Activated gamma-delta T cell treated with Interleukin-2 at 50 U/mL for 16 hours (primary cell): ENCODE data around the gene MTFR2.

Experiments
- DNase-seq: peaks from one replicate; pipeline ENCODE4 v3.0.0-alpha.2; 2020

Gene MTFR2

DNA sequence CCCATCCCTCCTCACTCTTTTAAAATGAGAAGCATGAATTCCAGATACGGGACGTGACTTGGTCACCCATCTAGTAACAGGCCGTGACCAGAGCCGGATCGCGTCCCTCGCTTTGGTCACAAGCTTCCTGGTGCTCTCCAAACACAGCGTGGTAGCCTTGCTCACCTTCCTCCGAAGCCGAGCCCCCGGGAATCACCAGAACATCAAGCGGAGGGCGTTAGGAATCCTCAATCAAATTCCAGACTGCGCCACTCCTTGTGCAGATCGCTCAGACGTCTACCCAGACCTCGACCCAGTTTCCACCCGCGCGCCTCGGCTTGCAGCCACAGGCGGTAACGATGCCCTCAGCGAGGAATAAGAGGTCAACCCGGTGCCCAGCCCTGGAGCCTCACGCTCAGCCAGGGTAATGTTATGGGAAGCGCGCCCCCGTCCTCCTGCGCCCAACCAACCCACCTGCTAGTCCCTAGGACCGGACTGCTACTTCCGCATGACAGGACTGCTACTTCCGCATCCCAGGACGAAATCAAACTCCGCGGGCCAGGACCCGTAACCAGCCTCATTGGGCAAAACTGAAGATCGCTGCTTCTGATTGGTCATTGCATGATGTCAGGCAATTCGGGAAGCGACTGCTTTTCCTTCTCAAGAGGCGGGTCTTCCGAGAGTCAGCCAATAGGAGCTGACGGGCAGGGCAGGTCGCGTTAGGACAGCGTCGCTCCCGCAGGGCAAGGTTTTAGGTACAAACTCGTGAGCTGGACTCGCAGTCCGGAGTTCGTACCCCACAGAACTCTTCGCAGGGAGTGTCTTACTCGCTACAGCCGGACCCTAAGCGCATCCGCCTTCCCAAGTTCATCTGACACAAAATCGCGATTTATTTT lies at the start of gene MTFR2:
Gene MTFR2, minus strand, starts transcription at position 501 of the 875 bp plus-strand sequence. CDS start 1,212 bp downstream, outside the sequence.
- DNase-seq: peak; percentile 91

DNA sequence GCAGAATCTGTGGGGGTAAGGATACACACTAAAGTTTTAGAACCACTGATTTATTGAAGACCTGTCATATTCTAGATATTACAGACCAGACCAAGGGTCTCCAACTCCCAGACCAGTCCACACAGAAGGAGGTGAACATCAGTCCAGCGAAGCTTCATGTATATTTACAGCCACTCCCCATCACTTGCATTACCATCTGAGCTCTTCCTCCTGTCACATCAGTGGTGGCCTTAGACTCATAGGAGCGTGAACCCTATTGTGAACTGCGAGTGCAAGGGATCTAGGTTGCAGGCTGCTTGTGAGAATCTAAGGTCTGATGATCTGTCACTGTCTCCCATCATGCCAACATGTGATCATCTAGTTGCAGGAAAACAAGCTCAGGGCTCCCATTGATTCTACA lies 44.5 kb upstream of the MTFR2 start:
- no peak for DNase-seq

DNA sequence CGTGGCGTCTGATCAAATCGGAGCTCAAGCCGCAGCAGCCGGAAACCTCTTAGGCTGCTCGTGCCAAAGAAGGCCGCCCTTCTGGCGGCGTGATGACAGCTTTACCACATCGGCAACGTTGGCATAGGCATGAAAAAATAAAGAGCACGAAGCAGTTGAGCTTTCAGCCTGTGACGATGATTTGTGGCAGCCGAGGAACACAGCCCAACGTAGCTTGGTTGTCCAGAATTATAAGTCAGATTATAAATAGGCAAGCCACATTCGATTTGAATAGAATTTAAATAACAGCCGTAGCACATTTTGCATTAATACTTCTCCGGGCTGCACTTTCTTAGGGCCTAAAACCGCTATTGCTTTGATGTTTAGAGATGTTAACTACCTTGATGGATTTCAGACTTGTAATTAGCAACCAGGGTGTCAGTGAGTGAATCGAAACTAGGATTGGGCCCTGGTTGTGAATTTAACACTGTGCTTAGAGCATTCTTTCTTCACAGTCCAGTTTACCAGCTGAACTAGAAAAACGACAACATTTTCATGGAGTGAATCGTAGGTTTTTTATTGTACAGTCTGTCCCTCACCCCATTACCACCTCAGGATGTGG lies 40.4 kb upstream of the MTFR2 start:
- peak; percentile 82 for DNase-seq

DNA sequence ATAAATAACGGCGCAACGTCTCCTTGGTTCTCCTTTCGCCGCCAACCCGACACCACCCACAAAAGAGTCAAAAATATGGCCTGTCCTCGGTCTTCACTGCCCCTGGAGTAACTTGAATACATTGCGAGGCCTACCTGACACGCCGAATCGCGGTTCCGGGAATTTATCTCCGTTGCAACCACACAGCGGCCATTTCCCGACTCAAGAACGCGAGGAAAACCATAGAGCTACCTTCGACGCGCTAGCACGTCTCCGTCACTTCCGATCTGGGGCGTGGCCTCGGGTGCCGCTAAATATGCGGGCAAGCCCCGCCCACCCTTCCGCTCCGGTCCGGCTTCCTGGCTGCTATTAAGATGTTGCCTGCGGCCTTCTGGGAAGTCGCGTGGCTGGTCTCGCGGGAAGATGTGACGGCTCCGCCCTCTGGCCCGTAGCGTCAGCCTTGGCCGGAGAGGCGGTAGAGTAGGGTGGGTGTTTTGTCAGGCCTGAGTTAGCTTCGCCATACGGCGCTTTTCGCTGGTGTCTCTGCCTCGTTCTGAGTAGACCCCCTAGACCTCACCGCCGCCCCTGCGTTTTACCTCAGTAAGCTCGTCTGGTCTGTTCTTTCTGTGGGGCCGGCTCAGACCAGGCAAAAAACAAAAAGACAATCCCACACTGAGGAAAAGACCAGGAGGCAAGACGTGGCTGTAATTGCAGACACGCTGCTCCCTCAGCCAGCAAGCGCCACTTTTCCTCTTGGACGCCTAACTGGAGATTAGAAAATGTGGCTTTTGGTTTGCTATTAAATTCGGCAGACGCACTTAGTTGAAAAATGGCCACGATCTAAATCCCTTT lies 39.7 kb upstream of the MTFR2 start, which contains the start of gene BCLAF1:
Gene BCLAF1, minus strand, starts transcription at position 268 of the 831 bp plus-strand sequence. CDS start 9,980 bp downstream, outside the sequence.
- DNase-seq: peak; percentile 99

DNA sequence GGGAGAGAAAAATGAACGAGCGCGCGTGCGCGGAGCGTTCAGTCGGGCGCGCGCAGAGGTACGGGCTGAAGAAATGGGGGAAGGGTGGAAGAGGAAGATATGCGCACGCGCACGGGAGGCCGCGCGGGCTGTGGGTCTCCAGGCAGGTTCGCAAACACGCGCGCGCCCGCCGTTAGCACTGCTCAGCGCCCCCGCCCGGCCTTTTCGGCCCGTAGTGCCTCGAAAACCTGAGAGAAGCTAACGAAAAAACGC lies 39.1 kb upstream of the MTFR2 start:
- peak; percentile 91 for DNase-seq

DNA sequence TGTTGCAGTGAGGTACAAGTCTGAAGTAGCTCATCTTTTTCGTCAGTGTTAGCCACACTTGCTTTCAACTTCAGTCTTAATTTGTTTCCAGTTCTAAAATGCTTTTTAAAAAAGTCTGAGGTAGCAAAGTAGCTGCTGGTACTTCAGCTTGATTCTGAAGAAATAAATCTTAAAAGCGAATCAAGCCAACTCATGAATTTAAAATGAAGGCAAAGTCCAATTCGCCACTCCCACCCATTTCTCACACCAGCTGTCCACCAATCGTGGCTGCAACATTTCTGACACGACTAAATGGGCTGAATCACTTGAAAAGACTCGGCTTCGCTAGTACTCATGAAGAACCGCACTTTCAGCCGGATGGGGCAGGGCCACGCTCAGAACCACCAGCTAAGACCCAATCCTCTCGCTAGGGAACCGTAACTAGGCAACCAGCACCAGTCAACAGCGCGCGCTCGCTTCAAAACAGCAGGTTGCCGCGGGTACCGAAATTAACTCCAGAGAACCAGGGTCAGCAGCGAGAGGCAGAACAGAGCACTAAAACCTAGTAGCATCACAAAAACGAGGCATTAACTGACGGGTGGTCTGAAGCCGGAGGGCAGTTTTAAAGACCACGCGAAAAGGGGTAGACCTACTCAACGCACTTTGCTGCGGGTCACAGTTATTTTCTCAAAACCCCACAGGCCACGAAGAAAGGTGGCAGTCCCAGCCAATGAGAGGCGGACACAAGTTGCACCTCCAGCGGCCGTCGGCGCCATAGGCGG lies 38.6 kb upstream of the MTFR2 start:
- peak; percentile 87 for DNase-seq

DNA sequence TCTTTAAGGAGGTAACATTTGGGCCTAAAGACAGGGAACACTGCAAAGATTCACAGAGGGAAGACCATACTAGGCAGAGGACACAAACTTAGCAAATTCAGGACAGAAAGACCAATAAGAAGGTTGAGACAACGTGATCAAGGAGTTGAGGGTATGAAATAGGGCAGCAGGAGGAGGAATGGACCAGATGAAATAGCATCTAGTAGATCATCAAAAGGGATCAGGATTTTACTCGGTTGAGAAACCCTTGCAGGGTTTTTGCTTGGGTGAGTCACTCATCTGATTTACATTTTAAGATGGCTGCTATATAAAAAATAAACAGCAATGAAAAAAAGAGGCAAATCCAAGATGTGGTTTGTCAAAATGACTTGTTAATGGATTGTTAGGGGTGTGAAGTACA lies 34.8 kb upstream of the MTFR2 start:
- DNase-seq: no peak

DNA sequence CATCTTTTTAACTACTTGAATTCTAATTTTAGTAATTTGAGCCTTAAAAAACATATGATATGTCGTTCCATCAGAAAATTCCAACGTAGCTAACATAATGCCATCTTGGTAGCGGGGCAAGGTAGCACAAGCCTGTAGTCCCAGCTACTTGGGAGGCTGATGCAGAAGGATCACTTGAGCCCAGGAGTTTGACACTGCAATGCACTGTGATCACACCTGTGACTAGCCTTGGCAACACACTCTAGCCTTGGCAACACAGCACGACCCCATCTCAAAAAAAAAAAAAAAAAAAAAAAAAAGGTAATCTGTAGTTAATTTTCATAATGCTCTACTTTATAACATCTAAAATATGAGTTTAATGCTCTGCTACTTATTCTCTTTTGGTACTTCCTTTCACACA lies 32.8 kb upstream of the MTFR2 start:
- no peak for DNase-seq

DNA sequence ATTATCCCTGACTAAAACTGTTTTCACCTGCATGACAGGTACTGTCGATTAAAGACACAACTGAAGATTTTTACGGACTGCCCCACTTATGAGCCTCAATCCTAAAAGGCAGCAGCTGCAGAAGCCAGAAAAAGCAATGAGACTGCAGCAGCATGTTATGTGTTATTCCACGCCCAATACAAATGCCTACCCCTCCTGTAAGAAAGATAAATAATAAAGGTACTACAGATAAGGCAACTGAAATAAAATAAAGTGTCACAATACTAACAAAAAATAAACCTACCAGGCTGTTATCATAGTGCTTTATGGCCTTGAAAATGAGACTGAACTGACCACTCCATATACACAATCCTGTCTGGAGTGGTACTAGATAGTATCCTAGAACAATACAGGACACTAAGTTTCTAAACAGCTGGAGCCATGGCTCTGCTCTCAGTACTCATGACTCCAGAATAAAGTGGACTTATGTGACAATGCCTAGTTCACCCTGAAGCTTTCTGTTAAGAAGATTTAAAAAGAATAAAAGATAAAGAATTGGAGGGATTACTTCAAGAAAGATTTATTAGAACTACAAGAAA lies 30.0 kb upstream of the MTFR2 start:
- no peak for DNase-seq

DNA sequence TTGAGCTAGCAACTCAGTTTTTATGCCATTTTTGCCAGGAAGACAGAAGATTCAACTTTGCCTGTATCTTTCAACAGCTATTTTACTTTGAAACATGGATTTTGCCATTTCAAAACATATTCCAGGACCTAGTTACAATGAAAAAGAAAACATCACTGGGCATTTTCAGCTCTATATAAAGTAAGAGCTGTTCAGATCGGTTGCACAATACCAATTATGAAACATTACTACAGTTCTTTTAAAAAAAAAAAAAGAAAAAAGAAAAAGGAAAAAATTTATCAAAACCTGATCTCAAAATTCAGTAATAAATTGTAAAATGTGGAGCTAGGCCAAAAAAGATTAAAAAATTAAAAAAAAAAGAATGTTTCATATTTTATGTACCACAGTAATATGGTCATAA lies 24.0 kb upstream of the MTFR2 start:
- no peak for DNase-seq

DNA sequence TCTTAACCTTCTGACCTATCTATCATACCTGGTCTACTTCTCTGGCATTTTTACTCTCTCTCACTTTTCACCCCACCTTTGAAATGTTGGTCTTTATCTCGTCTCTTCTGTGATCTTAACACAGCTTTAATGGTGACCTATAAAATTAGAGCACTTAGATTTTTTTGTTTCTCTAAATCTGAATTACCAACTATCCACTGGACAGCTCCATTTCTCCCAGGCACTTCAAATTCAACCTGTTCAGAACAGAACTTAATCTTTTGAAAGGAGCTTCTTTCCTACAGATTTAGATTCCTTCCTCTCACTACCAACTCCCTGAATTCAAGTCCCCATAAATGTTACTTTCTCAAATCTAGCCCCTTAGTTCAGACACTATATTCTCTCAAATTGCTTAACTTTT lies 15.0 kb upstream of the MTFR2 start:
- DNase-seq: no peak

DNA sequence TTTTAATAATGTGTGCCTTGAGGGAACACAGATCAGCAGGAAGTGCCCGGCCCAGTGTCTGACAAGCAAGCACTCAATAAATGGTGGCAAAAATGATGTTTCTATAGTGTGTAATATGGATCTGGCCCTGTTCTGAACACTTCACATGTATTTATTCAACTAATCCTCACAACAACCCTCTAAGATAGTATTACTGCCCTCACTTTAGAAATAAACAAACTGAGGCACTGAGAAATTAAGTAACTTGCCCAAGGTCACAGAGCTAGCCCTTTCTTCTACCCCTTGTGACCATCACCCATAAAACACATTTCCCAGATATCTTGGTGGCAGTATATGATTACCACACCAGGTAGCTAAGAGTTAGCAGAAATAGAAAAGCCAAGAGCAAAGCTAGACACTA lies 12.8 kb upstream of the MTFR2 start:
- no peak for DNase-seq

DNA sequence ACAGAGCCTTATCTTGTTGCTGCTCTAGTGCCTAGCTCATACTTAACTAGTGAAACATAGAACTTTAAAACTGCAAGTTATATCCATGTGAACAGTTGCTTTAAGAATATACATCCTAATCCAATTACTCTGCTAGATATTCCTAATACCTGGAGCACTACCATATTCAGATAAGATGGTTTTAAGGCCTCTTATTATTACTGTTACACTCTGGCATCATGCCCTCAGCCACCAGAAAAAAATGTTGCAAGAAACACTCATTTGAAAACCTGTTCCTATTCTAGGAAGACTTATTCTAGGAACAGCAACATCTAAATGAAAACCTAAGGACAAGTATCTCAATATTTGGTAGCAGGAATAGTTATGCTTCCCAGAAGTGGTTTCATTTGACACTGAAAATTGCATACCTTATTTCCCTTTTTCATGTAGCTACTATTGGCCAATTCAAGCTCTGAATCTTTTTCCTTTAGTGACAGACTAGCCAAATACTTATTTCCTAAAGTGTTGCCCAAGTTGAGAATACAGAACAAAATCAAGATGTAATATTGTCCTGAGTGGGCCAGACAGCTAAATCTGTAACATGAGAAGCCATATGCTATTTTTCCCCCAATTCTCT lies 4.8 kb upstream of the MTFR2 start:
- DNase-seq: no peak

DNA sequence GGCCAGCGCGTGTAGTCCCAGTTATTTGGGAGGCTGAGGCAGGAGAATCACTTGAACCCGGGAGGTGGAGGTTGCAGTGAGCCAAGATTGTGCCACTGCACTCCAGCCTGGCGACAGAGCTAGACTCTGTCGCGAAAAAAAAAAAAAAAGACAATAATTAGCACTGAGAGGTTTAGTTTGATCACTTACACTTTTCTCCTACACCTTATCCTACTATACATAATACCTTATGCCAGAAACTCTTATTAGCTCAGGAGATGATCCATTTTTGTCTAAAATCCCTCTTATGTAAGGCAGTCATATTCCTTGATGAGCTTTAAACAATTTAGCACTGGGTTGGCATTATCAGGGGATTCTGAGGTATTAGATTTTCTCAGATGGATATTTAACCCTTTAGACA lies 3.6 kb upstream of the MTFR2 start:
- no peak for DNase-seq

DNA sequence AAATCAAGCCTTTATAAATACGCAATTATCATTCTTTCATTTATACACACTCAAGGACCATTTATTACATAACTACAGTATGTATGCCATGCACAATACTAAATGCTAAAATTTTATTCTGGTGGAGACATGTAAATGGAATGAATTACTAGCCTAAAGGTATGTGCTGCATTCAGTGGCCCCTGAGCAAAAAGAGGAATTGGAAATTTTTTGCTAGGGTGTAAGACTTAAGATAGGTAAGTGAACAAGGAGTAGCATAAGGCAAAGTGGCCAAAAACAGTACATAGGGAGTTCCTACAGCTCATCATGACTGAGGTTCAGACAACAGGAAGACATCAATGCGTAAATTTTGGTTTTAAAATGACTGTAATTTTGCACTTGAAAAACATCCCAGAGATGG lies 2.3 kb upstream of the MTFR2 start:
- no peak for DNase-seq

DNA sequence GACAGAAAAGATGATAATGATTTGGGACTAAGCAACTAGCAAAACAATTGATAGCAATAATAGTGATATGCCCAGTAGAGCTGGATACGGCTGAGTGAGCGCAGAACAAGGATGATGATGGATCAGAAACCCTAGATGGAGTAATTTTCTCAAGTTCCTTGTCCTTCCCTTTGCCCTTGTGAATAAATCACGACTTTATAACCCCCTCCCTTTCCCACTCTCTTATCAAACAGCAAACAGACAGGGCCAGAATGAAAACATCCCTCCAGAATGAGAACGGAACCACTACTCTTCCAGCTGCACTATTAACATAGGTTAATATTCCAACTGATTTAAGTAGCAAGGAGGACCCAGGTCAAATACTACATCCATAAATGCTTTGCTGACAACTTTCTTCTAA lies 1.3 kb upstream of the MTFR2 start:
- DNase-seq: no peak

DNA sequence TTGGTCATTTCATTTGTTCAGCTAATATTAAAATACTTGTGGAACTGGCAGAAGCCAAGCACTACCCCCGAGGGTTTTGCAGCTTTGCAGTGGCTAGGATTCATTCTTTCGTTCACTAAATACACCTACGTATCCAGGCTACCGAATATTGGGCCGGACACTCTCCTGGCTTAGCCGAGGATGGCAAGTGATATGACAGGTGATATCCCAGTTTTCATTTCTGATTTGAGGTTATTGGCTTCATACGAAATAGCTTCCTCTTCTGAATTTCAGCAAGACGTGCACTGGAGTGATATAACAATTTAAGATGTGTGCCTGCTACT lies 536 bp upstream of the MTFR2 start:
- DNase-seq: no peak

DNA sequence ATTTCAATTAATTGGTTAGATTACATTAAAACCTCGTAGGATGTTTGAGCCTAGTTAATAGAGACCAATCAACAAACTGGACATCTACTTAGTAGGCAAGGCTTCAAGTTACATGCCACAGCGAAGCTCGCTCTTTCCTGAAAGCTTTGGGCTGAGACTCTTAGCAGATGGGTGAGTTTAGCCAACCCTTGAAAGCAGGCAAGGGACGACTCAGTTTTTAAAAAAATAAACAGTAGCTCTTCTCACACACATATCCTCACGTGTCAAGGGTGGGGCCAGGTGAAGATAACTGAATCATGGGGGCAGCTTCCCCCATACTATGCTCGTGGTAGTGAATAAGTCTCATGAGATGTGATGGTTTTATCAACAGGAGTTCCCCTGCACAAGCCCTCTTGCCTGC lies 775 bp downstream of the MTFR2 start:
- no peak for DNase-seq

DNA sequence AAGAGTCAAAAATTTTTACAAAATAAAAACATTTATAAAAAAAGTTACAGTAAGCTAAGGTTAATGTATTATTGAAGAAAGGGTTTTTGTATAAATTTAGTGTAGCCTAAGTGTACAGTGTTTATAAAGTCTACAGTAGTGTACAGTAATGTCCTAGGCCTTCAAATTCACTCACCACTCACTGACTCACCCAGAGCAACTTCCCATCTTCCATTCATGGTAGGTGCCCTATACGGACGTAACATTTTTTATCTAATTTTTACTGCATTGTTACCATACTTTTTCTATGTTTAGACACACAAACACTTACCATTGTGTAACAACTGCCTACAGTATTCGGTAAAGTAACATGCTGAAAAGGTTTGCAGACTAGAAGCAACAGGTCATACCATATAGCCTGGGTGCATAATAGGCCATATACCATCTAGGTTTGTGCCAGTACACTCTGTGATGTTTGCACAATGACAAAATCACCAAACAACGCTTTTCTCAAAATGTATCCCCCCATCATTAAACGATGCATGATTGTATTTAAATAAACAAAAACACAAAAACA lies 6.0 kb downstream of the MTFR2 start:
- no peak for DNase-seq

DNA sequence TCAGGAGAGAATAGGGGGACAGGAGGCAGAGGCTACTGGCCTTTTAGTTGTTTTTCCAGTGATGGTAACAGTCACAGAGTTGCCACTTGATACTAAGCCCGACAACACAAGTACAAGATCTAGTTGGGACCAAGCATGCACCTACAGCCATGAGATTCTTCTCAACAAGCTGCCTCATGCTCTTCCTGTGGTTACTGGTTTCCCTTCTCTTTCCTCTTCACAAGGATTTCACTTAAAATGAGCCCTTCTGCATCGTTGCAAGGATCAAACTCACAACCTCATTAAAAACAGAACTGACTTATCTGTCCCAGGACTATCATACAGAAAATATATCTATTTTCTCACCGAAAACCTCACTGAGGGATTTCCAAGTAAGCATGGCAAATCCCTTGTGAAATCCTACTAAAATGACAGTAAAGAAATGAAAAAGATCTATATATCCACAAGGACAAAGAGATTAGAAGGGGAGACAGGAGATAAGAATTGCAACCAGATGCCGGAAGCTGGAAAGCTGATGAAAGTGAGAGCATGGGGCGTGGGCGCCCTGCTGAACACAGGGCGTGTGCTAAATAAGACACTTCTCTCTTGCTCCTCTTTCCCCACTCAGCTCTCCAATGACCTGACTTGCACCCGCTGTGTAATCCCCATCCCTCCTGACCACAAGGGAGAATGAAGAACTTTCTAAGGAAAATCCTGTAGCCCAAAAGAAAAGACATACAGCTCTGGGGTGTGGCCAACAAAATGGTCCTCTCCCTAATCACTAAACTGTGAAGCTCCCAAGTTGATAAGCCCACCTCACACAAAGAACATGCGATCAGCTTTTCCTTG lies 13.4 kb downstream of the MTFR2 start:
- DNase-seq: no peak

DNA sequence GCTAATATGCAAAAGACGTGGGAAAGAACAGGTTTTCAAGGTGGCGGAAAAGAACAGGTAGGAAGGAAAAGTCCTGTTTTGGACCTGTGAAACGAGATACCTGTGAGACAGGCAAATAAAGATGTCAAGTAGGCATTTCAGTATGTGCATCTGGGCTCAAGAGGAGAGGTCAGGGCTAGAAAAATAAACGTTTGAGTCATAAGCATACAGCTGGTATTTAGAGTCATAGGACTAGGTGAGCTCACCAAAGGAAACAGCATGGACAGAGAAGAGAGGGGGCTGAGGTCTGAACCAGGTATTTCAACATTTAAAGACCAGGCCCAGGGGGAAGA lies 14.9 kb downstream of the MTFR2 start:
- no peak for DNase-seq
